Right lung (tissue), 5 donors: ENCODE results near the gene PLCG1. TPM values are rescaled to one million over a fixed set of nuclear protein-coding genes. Genes with fewer than 3 reads are reported as not detected.

ENCODE experiments used
- DNase-seq, 2 donors: peaks; one replicate each; pipeline ENCODE4 v3.0.0-alpha.2; 2013
- polyA plus RNA-seq, 5 donors: library from polyadenylated mRNA; unstranded; fragments of 120-200 nt; gene quantifications; one replicate each; pipeline versions ENCODE4 v1.2.1 to v1.2.3, GENCODE V29; 2013; ENCODE audit warnings: inconsistent platforms in 1 of 5, low replicate concordance in 1 of 5; ENCODE audit not compliant: insufficient read length in 5 of 5, insufficient read depth in 1 of 5

The PLCG1 gene
- polyA plus RNA-seq, 5 donors: 156 to 226 (median 197) TPM

GRCh38 chr20:41205313-41205712, 68.0 kb downstream of the PLCG1 start:
- no peak for DNase-seq

DNA sequence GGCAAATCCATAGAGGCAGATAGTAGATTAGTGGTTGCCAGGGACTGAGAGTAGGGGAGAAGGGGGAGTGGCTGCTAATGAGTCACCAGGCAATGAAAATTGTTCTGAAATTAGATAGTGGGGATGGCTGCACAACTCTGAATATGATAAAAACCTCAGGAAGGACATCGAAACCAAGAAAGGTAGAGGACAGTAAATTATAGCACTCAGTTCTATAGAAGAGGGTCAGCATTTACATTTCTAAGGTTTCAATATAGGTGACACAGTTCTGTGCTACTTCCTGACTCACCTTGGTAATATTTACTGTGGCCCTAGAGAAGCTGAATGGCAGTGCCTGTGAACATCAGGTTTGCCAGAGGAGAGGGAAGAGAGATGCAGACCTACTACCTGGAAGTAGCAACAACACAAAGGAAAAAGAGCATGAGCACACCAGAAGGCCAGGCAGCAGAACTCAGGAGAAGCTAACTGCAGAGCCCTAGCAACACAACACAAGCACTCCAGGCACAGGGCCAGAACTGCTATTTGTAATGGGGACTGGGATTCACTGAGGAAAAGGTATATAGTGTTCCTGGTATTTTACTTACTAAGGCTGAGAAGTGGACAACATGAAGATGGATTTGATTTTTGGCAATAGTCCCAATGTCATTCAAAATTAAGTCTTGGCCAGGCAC, 75.9 kb downstream of the PLCG1 start:
- DNase-seq: no peak

DNA sequence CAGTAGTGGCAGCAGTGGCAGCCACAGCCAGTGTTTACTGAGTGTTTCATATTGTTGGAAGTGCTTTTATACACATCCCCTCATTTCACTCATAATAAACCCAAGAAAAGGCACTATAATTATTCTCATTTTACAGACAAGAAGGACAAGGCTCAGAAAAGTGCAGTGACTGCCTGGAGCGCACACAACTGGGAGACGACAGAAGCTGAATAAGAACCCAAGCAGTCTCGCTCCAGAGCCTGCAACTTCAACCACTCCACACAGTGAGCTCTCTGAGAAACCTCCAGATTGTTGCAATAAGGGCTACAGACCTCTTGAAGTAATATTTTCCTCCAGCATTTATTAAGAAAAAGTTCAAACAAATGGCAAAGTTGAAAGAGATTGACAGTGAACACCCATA, 76.9 kb downstream of the PLCG1 start:
- no peak for DNase-seq

DNA sequence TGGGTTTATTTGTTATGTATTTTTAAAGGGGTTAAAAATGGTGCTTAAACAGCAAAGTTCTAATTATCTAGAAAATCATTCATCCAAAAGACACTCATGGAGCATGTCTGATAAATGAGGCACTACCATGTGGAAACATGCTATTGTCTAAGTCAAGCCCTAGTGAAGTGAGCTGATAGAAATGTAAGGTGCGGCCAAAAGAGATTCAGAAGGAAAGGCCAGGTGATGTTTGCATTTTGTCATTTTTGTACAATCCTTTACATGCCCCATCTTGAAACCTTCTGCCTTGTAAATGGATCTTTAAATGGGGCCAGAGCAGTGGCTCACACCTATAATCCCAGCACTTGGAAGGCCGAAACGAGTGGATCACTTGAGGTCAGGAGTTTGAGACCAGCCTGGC, 77.3 kb downstream of the PLCG1 start:
- DNase-seq: no peak

- no peak for DNase-seq
These were observed 80.1 kb downstream of the PLCG1 start for GRCh38 chr20:41217422-41217821.

DNA sequence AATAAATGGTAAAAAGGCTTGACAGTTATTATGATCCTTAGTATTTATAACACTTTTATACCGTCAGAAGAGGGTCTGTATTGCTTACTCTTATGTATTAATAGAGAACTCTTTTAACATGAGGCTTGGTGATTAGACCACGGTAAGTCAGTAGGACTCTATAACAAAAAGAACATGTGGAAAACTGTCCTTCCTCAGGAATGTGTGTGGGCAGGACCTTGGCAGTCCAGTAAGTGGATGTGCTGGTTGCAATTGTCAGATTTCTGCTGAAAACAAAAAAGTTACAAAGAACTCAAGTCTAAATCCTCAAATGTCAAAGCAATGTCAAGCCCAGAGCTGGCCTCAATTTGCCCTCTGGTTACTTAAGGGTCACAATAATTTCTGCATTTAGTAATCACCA, 81.1 kb downstream of the PLCG1 start:
- no peak for DNase-seq

GRCh38 chr20:41219824-41220223, 82.5 kb downstream of the PLCG1 start:
- DNase-seq: no peak

DNA sequence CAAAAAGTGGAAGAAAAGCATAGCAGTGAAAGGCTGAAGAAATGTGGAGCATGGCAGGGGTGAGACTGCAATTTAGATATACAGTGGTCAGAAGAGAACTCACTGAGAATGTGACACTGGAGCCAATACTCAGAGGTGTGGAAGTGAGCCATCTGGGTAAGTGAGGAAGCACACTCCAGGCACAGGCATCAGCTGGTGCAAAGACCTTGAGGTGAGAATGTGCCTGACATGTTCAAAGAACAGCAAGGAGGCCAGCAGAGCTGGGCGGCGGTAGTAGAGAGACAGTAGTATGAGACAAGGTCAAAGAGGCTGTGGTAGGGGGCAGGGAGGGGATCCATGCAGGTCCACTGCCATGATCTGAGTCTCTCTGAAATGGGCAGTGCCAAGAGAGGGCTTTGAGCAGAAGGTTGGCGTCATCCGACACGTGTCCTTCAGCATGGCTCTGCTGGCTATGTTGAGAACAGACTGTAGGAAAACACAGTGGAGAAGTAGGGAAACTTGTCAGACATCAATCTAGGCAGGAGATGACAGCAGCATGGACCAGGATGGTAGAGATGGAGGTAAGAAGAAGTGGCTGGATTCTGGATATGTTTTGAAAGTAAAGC, 84.4 kb downstream of the PLCG1 start:
- no peak for DNase-seq

GRCh38 chr20:41222296-41222695, 85.0 kb downstream of the PLCG1 start:
- DNase-seq: no peak

DNA sequence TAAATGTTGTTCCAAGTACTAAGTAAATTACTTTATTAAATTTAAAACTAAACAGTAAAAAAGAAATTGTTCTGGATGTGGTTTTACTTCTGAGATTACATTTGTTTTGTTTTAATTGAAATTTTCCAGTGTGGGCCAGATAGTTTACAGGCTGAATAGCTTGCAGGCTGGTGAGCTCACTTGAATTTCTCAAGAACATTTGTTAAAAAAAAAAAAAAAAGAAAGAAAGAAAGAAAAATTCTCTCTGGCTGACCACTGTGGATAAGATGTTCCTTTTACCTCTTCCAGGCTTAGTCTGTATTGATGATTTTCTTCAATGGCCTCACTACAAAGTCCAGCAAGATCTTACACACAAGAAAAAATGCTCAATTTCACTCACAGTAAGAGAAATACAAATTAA, 85.4 kb downstream of the PLCG1 start:
- no peak for DNase-seq

DNA sequence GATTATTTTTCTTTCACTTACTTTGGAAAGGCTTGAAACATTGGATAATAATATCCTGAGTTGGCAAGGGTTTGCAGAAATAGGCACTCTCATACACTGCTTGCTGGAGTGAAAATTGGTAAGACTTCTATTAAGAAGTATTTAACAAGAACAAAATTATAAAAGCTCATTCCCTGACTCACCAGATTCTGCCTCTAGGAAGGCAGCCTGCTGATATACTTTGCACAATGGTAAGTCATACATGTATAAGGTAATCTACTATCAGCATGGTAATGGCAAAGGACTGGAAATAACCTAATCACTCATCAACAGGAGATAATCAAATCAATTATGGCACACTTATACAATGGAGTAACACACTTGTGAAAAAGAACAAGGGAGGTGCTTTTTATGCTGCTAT, 85.8 kb downstream of the PLCG1 start:
- DNase-seq: no peak

DNA sequence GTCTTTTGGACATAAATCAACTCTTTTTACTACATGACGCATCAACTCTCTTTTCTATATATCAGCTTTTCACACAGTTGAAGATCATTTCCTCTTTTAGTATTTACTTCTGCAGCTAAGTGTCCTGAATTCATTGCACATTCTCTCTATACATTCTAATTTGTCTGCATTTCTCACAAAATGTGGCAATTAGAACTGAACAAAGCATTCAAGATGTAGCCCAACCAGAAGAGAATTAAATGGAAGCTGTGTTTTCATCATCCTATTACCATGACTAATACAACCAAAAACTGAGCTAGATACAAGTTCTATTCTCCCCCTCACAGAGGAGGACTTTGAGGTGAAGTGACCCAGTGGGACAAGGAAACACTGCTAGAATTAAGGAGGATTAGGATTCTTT, 86.9 kb downstream of the PLCG1 start:
- DNase-seq: no peak

DNA sequence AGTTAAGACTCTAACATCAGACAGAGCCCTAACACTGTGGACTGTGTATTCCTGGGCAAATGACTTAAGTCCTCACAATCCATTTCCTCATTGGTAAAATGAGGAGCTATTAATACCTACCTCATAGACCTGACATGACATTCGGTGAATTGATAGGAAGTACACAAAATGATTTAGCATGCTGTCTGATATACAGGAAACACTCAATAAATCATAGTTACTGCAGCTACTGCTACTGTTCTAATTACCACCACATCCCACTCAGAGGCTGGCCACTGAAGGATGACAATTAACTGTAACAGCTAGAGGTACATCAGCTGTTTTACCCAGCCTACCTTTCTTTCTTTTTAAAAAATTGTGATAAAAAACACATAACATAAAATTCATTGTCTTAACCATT, 87.7 kb downstream of the PLCG1 start:
- no peak for DNase-seq

DNA sequence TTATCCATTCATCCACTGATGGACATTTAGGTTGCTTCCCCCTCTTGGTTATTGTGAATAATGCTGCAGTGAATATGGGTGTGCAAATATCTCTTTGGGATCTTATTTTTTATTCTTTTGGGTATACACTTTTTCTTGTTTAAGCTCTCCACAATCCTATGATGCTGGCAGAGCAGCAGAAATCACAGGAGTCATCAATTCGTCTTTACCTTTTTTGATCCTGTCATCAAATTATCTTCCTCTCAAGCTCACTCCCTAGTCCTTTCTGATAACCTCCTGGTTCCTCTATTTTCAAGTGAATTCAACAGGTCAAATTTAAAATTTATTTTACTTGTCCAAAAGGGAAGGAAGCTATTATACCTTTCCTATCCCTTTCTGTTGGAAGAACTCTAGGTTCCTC, 89.1 kb downstream of the PLCG1 start:
- no peak for DNase-seq

Other genes with a start within 250 kb of the PLCG1 start
- gene TOP1, start 108.7 kb upstream of the PLCG1 start, polyA plus RNA-seq: 100 to 1,000 TPM in 1 of 5 donors, 10 to 100 TPM in 4; 79.1 to 101 (median 93.5) TPM
- gene ZHX3, start 180.2 kb downstream of the PLCG1 start, polyA plus RNA-seq: 10 to 100 TPM in 3 of 5 donors, 1 to 10 TPM in 2; 8.5 to 11.0 (median 10.4) TPM
- 10 to 100 TPM in 4 of 5 donors, 1 to 10 TPM in 1; 9.1 to 16.8 (median 13.6) TPM for gene LPIN3, start 203.3 kb downstream of the PLCG1 start, polyA plus RNA-seq
- 1 to 10 TPM; 1.7 to 4.1 (median 2.0) TPM for gene EMILIN3, start 229.3 kb downstream of the PLCG1 start, polyA plus RNA-seq